Activated B cell treated with CpG ODN at 0.5 μM for 24 hours (primary cell): Measurements from ENCODE around the gene GRIK4. TPM values are rescaled to one million over a fixed set of nuclear protein-coding genes. Genes with fewer than 3 reads are reported as not detected.
A peak's percentile ranks its signal among the peaks of the same experiment; 100 is the strongest.

Experiments used
- ATAC-seq: fragments of 200-7000 bp; cut with Tn5 transposase; one replicate; pipeline ENCODE4 v1.10.0; 2021; ENCODE audit warnings: low read depth, mild to moderate bottlenecking, moderate library complexity
- CTCF ChIA-PET: fragments of 350-600 bp; sonication (Branson Sonifier 250); formaldehyde crosslinking; loops from one replicate; lab custom pipeline; 2021; ENCODE audit warnings: antibody characterized with exemption; lab: Charles Lee
- POLR2A ChIA-PET: fragments of 350-600 bp; sonication (Branson Sonifier 250); formaldehyde crosslinking; loops from one replicate; lab custom pipeline; 2021; ENCODE audit warnings: antibody characterized with exemption; lab: Charles Lee
- DNase-seq: peaks from one replicate; pipeline ENCODE4 v3.0.0; 2022
- H3K27ac Mint-ChIP-seq: one replicate; pipeline ENCODE4 v1.8.0; 2020; ENCODE audit warnings: mixed read lengths
- H3K27me3 Mint-ChIP-seq: one replicate; pipeline ENCODE4 v1.8.0; 2021; ENCODE audit warnings: mixed read lengths
- H3K36me3 Mint-ChIP-seq: one replicate; pipeline ENCODE4 v1.8.0; 2021; ENCODE audit warnings: low read depth, mixed read lengths
- H3K4me1 Mint-ChIP-seq: one replicate; pipeline ENCODE4 v1.8.0; 2021; ENCODE audit warnings: mixed read lengths
- H3K4me3 Mint-ChIP-seq: one replicate; pipeline ENCODE4 v1.8.0; 2020; ENCODE audit warnings: mild to moderate bottlenecking, mixed read lengths
- H3K9me3 Mint-ChIP-seq: one replicate; pipeline ENCODE4 v1.8.0; 2020; ENCODE audit warnings: mixed read lengths
- CTCF ChIP-seq: fragments of 200-600 bp; IDR thresholded peaks from one replicate; pipeline ENCODE4 v1.8.0; 2022; ENCODE audit warnings: antibody characterized with exemption, mild to moderate bottlenecking
- intact Hi-C: fragments of 100-400 bp; cut with micrococcal nuclease; formaldehyde crosslinking; loops from one replicate; pipeline ENCODE4 v1.15.1; 2024
- total RNA-seq: library from RNA; stranded (reverse); gene quantifications from 2 replicates; pipeline ENCODE4 v1.2.3, GENCODE V29; 2022

GRIK4 gene
- total RNA-seq, 1 donor from 2014 or later = not detected

GRCh38 chr11:120537996-120538395, 26.4 kb downstream of the GRIK4 start:
- ATAC-seq (no peak), DNase-seq (no peak)
- TF ChIP-seq CTCF = no peak
- POLR2A ChIA-PET = no interaction called here
- peaks cover 22% of the 10 kb centered on the region for H3K4me1 Mint-ChIP-seq
- no peaks in the 10 kb centered on the region for H3K9me3 Mint-ChIP-seq
- no peaks in the 10 kb centered on the region for H3K36me3 Mint-ChIP-seq
- H3K27ac Mint-ChIP-seq = no peak overlapping the region
- CTCF ChIA-PET = no interaction called here
- intact Hi-C loops = no loop called here
- H3K4me3 Mint-ChIP-seq = no peak overlapping the region
- peaks cover 6% of the 10 kb centered on the region for H3K27me3 Mint-ChIP-seq

- intact Hi-C loops = no loop called here
- peaks cover 6% of the 10 kb centered on the region for H3K27me3 Mint-ChIP-seq
- no peaks in the 10 kb centered on the region for H3K9me3 Mint-ChIP-seq
- ATAC-seq (no peak), DNase-seq (no peak)
- CTCF ChIA-PET = no interaction called here
- POLR2A ChIA-PET = no interaction called here
- H3K36me3 Mint-ChIP-seq = no peaks in the 10 kb centered on the region
- TF ChIP-seq CTCF = no peak
- H3K27ac Mint-ChIP-seq = no peak overlapping the region
- no peak overlapping the region for H3K4me3 Mint-ChIP-seq
- peaks cover 24% of the 10 kb centered on the region for H3K4me1 Mint-ChIP-seq
Measured at GRCh38 chr11:120538707-120539106, 27.2 kb downstream of the GRIK4 start.

GRCh38 chr11:120539667-120540369, 28.3 kb downstream of the GRIK4 start:
- ATAC-seq = no peak
- H3K27me3 Mint-ChIP-seq = no peaks in the 10 kb centered on the region
- ChIA-PET CTCF (no interaction called here), POLR2A (no interaction called here)
- intact Hi-C loops = no loop called here
- no peaks in the 10 kb centered on the region for H3K36me3 Mint-ChIP-seq
- H3K4me3 Mint-ChIP-seq = peak overlapping the region; percentile 2
- H3K9me3 Mint-ChIP-seq = no peaks in the 10 kb centered on the region
- TF ChIP-seq CTCF = no peak
- no peak for DNase-seq
- H3K27ac Mint-ChIP-seq = no peak overlapping the region
- peaks cover 32% of the 10 kb centered on the region for H3K4me1 Mint-ChIP-seq

- peaks cover 43% of the 10 kb centered on the region for H3K4me1 Mint-ChIP-seq
- no peaks in the 10 kb centered on the region for H3K27me3 Mint-ChIP-seq
- intact Hi-C loops = no loop called here
- no peak overlapping the region for H3K4me3 Mint-ChIP-seq
- no peaks in the 10 kb centered on the region for H3K36me3 Mint-ChIP-seq
- H3K27ac Mint-ChIP-seq = no peak overlapping the region
- ATAC-seq (no peak), DNase-seq (no peak)
- POLR2A ChIA-PET = no interaction called here
- no peaks in the 10 kb centered on the region for H3K9me3 Mint-ChIP-seq
- no peak for TF ChIP-seq CTCF
- CTCF ChIA-PET = interaction anchor here (1.3 kb wide), 1 partner anchor 144 kb away, joined by 4 read pairs; no protein-coding TSS in a partner anchor
Measured at GRCh38 chr11:120540744-120541465, 29.4 kb downstream of the GRIK4 start.

- no peak for TF ChIP-seq CTCF
- Mint-ChIP-seq H3K4me3 (no peak overlapping the region), H3K9me3 (no peaks in the 10 kb centered on the region)
Measured at GRCh38 chr11:120543521-120544215, 32.1 kb downstream of the GRIK4 start.

More at GRCh38 chr11:120543521-120544215, 32.1 kb downstream of the GRIK4 start:
- intact Hi-C loops = no loop called here
- H3K36me3 Mint-ChIP-seq = no peaks in the 10 kb centered on the region
- no peak for DNase-seq
- H3K4me1 Mint-ChIP-seq = peaks cover 58% of the 10 kb centered on the region
- ChIA-PET CTCF (interaction anchor here (1.3 kb wide), 1 partner anchor 141 kb away, joined by 3 read pairs; no protein-coding TSS in a partner anchor), POLR2A (no interaction called here)
- no peak overlapping the region for H3K27ac Mint-ChIP-seq
- no peaks in the 10 kb centered on the region for H3K27me3 Mint-ChIP-seq
- ATAC-seq = no peak
